Heart right ventricle (tissue), 16 donors: ENCODE measurements around the gene ADRA1B. TPM values are rescaled to one million over a fixed set of nuclear protein-coding genes. Genes with fewer than 3 reads are reported as not detected.

ENCODE experiments used
- ATAC-seq, 8 donors: fragments of 200-7000 bp; cut with Tn5 transposase; one replicate each; pipeline ENCODE4 v1.9.1; 2020; ENCODE audit warnings: mild to moderate bottlenecking in 8 of 8, moderate library complexity in 8 of 8, moderate number of reproducible peaks in 1 of 8
- DNase-seq, 2 donors: peaks; one replicate each; pipeline ENCODE4 v3.0.0-alpha.2; 2020
- H3K27ac ChIP-seq, 10 donors: fragments of 200-600 bp; sonication (generic) in 2 of 10; one replicate each; pipeline versions ENCODE4 v1.5.0 to v1.8.0; 2020 to 2022; ENCODE audit warnings: mild to moderate bottlenecking in 3 of 10
- H3K27me3 ChIP-seq, 7 donors: fragments of 200-600 bp; one replicate each; pipeline ENCODE4 v1.8.0; 2021 to 2022; ENCODE audit warnings: mild to moderate bottlenecking in 2 of 7
- H3K36me3 ChIP-seq, 9 donors: fragments of 200-600 bp; sonication (generic) in 1 of 9; one replicate each; pipeline versions ENCODE4 v1.5.0 to v1.8.0; 2020 to 2022; ENCODE audit warnings: mild to moderate bottlenecking in 2 of 9
- H3K4me1 ChIP-seq, 9 donors: fragments of 200-600 bp; sonication (generic) in 1 of 9; one replicate each; pipeline versions ENCODE4 v1.5.0 to v1.8.0; 2020 to 2022; ENCODE audit warnings: mild to moderate bottlenecking in 4 of 9
- H3K4me3 ChIP-seq, 10 donors: fragments of 200-600 bp; sonication (generic) in 2 of 10; one replicate each; pipeline versions ENCODE4 v1.5.0 to v1.8.0; 2020 to 2022; ENCODE audit warnings: mild to moderate bottlenecking in 7 of 10, moderate library complexity in 2 of 10
- H3K9me3 ChIP-seq, 11 donors: fragments of 200-600 bp in 10 of 11; sonication (generic) in 2 of 11; one replicate each; pipeline versions ENCODE4 v1.5.0 to v1.8.0; 2013 to 2022; ENCODE audit warnings: mild to moderate bottlenecking in 2 of 11, control low read depth in 1 of 11, moderate library complexity in 1 of 11
- CTCF ChIP-seq, 9 donors: fragments of 200-600 bp; sonication (generic) in 2 of 9; IDR thresholded peaks; one replicate each; pipeline versions ENCODE4 v1.5.0 to v1.8.0; 2021 to 2022; ENCODE audit warnings: antibody characterized with exemption in 9 of 9, mild to moderate bottlenecking in 5 of 9, moderate library complexity in 1 of 9
- WGBS, 2 donors: extraction: QIAGEN DNeasy Blood & Tissue Kit; methylation state at CpG; one replicate each; pipeline ENCODE4 v1.1.7; 2013; ENCODE audit warnings: inconsistent platforms in 1 of 2; 5-methylcytosine and 5-hydroxymethylcytosine counted together
- intact Hi-C, 10 donors: fragments of 100-400 bp; cut with DNase I; formaldehyde crosslinking; loops; one replicate each; pipeline versions ENCODE4 v1.11.1 to v1.14.2; 2022
- polyA plus RNA-seq, 2 donors: library from polyadenylated mRNA; stranded (reverse); fragments of 200-250 nt; gene quantifications; one replicate each; pipeline ENCODE4 v1.2.3, GENCODE V29; 2013
- total RNA-seq, 10 donors: library from RNA; stranded (reverse); fragmentation: NEBNext Ultra II Directional in 3 of 10; extraction: Animal tissue kit (Norgen Biotek cat#: 25700) in 3 of 10; gene quantifications; one replicate each; pipeline versions ENCODE4 v1.2.1 to v1.2.4, GENCODE V29; 2021 to 2023
- donor health status: Arrhythmogenic right ventricular cardiomyopathy.
- donor health status: ischemic (EF 13 %, LVEDD 7.1; RV severe dilation, severe dysfunction).
- donor health status: healthy with polysubstance abuse.
- donor health status: DM: no; HTN: yes; CAD: no.
- donor health status: DM: no; HTN: no; CAD: no.
- donor health status: ischemic (EF 25% LVEDD 6.9; RV normal size, moderate dysfunction).
- donor health status: ischemic (EF 25% LVEDD 5.7; RV mildly dilated, moderate dysfunction).
- donor health status: healthy.
- donor health status: DM: yes; HTN: yes; CAD: no.
- donor health status: Ischemic cardiomyopathy.
- donor health status: ischemic (EF 35%, LVEDD 5.7; RV mildly dilated, moderate dysfunction).
- donor health status: nonischemic (EF 11% LVEDD 7.7; RV severe dilation, severe dysfunction).
- donor health status: DM: yes; HTN: yes; CAD: no.
- donor health status: PGD.
- donor health status: ischemic (EF 29% LVEDD 5.4; RV normal size, mild dysfunction).
- donor health status: nonischemic (EF 23%, LVEDD 6.1; RV moderate dilation, normal function).

Gene ADRA1B
- total and polyA plus RNA-seq, 12 donors, result 0.44 to 4.1 (median 1.8) TPM

- no peak overlapping the region for H3K4me3 ChIP-seq
- no peaks in the 10 kb centered on the region for H3K36me3 ChIP-seq
- intact Hi-C loops, result no loop called here
- DNase-seq, result no peak
- no peak for TF ChIP-seq CTCF (IDR thresholded peaks at IDR 0.05)
- no peaks in the 10 kb centered on the region for H3K9me3 ChIP-seq
- WGBS, 2 donors, result 84 to 85% methylated on average over 5 of the region's 5 CpGs
- H3K27ac ChIP-seq, result no peak overlapping the region
- no peak for ATAC-seq
- H3K27me3 ChIP-seq, result no peaks in the 10 kb centered on the region
- H3K4me1 ChIP-seq, result no peaks in the 10 kb centered on the region
These were observed 27.4 kb upstream of the ADRA1B start for GRCh38 chr5:159888860-159889259.

GRCh38 chr5:159890141-159890540, 26.1 kb upstream of the ADRA1B start:
- DNase-seq, result no peak
- Histone ChIP-seq H3K4me1 (no peaks in the 10 kb centered on the region), H3K36me3 (no peaks in the 10 kb centered on the region), H3K4me3 (no peak overlapping the region), H3K27me3 (no peaks in the 10 kb centered on the region), H3K9me3 (no peaks in the 10 kb centered on the region), H3K27ac (no peak overlapping the region)
- WGBS, 2 donors, result 32 to 41% methylated on average over 1 of the region's 1 CpG
- intact Hi-C loops, result no loop called here
- TF ChIP-seq CTCF (IDR thresholded peaks at IDR 0.05), result no peak
- ATAC-seq, result no peak

- Histone ChIP-seq H3K4me1 (no peaks in the 10 kb centered on the region), H3K27me3 (no peaks in the 10 kb centered on the region), H3K27ac (no peak overlapping the region), H3K9me3 (no peaks in the 10 kb centered on the region), H3K4me3 (no peak overlapping the region), H3K36me3 (no peaks in the 10 kb centered on the region)
- WGBS, 2 donors, result 85 to 86% methylated on average over 5 of the region's 5 CpGs
- ATAC-seq, result no peak
- intact Hi-C loops, result no loop called here
- TF ChIP-seq CTCF (IDR thresholded peaks at IDR 0.05), result no peak
- no peak for DNase-seq
These were observed 24.9 kb upstream of the ADRA1B start for GRCh38 chr5:159891371-159891770.

- Histone ChIP-seq H3K36me3 (no peaks in the 10 kb centered on the region), H3K9me3 (no peaks in the 10 kb centered on the region), H3K27me3 (no peaks in the 10 kb centered on the region), H3K4me3 (no peak overlapping the region), H3K4me1 (peaks cover 0 to 7% (median 0%) of the 10 kb centered on the region in 9 donors), H3K27ac (no peak overlapping the region)
- ATAC-seq, result no peak
- intact Hi-C loops, result no loop called here
- WGBS, 2 donors, result 90 to 91% methylated on average over 3 of the region's 3 CpGs
- no peak for DNase-seq
- no peak for TF ChIP-seq CTCF (IDR thresholded peaks at IDR 0.05)
These were observed 23.1 kb upstream of the ADRA1B start for GRCh38 chr5:159893040-159893695.
